Sciatic nerve (tissue), 2 donors: Measurements from ENCODE around the gene RECK. TPM values are rescaled to one million over a fixed set of nuclear protein-coding genes. Genes with fewer than 3 reads are reported as not detected.
A peak's percentile ranks its signal among the peaks of the same experiment; 100 is the strongest.
"Not testable (repeated sequence)": the region's sequence is repeated elsewhere in the genome, so short reads cannot be mapped to it uniquely, and the experiment has no call there.

ENCODE experiments used
- ATAC-seq: fragments of 200-7000 bp; cut with Tn5 transposase; one replicate; pipeline ENCODE4 v1.9.1; 2020; ENCODE audit warnings: mild to moderate bottlenecking, moderate library complexity
- DNase-seq: peaks from one replicate; pipeline ENCODE4 v3.0.0-alpha.2; 2020; ENCODE audit warnings: low spot score
- intact Hi-C: fragments of 100-400 bp; cut with DNase I; formaldehyde crosslinking; loops from one replicate; pipeline ENCODE4 v1.14.2; 2022
- total RNA-seq: library from RNA; stranded (reverse); fragmentation: NEBNext Ultra II Directional; extraction: Animal tissue kit (Norgen Biotek cat#: 25700); gene quantifications from one replicate; pipeline ENCODE4 v1.2.1, GENCODE V29; 2021
- donor health status: DM: no; HTN: no; CAD: no.
- donor health status: DM: no; HTN: no; CAD: no.

The RECK gene
- total RNA-seq, 1 donor from 2014 or later = 24.0 TPM

GRCh38 chr9:36101916-36102741 is 65.4 kb downstream of the RECK start:
- no peak for DNase-seq
- intact Hi-C loops = no loop called here
- ATAC-seq = peak; percentile 21

- intact Hi-C loops = no loop called here
- DNase-seq = peak; percentile 92
- peak; percentile 95 for ATAC-seq
Measured at GRCh38 chr9:36102742-36103495, 66.2 kb downstream of the RECK start.

GRCh38 chr9:36109071-36109470 is 72.4 kb downstream of the RECK start:
- DNase-seq (no peak), ATAC-seq (no peak)
- intact Hi-C loops = no loop called here

- intact Hi-C loops = no loop called here
- DNase-seq (no peak), ATAC-seq (no peak)
Measured at GRCh38 chr9:36110434-36110833, 73.7 kb downstream of the RECK start.

- ATAC-seq = no peak
Measured at GRCh38 chr9:36112516-36112915, 75.8 kb downstream of the RECK start.

GRCh38 chr9:36113999-36114398 is 77.3 kb downstream of the RECK start:
- intact Hi-C loops = no loop called here
- ATAC-seq (no peak), DNase-seq (no peak)

More at GRCh38 chr9:36112516-36112915, 75.8 kb downstream of the RECK start:
- intact Hi-C loops = no loop called here
- DNase-seq = no peak

GRCh38 chr9:36116593-36116992 is 79.9 kb downstream of the RECK start:
- intact Hi-C loops = no loop called here
- no peak for ATAC-seq
- no peak for DNase-seq

GRCh38 chr9:36118201-36118600 is 81.5 kb downstream of the RECK start:
- DNase-seq (no peak), ATAC-seq (no peak)
- intact Hi-C loops = no loop called here

GRCh38 chr9:36118706-36119105 is 82.0 kb downstream of the RECK start:
- DNase-seq = no peak
- intact Hi-C loops = no loop called here
- no peak for ATAC-seq

- DNase-seq = no peak
- intact Hi-C loops = no loop called here
Measured at GRCh38 chr9:36119476-36119875, 82.8 kb downstream of the RECK start.

GRCh38 chr9:36120705-36121104 is 84.0 kb downstream of the RECK start:
- no peak for DNase-seq
- no peak for ATAC-seq
- intact Hi-C loops = no loop called here

More at GRCh38 chr9:36119476-36119875, 82.8 kb downstream of the RECK start:
- no peak for ATAC-seq

GRCh38 chr9:36121971-36122370 is 85.3 kb downstream of the RECK start:
- ATAC-seq (no peak), DNase-seq (no peak)
- intact Hi-C loops = no loop called here

- intact Hi-C loops = no loop called here
- no peak for ATAC-seq
- no peak for DNase-seq
Measured at GRCh38 chr9:36123515-36123914, 86.8 kb downstream of the RECK start.

GRCh38 chr9:36125062-36125855 is 88.5 kb downstream of the RECK start:
- no peak for DNase-seq
- intact Hi-C loops = no loop called here
- no peak for ATAC-seq

GRCh38 chr9:36126016-36126730 is 89.5 kb downstream of the RECK start:
- intact Hi-C loops = no loop called here
- ATAC-seq (no peak), DNase-seq (no peak)

GRCh38 chr9:36127652-36128244 is 91.0 kb downstream of the RECK start:
- DNase-seq (no peak), ATAC-seq (peak; percentile 51)
- intact Hi-C loops = no loop called here

- no peak for DNase-seq
- intact Hi-C loops = no loop called here
- no peak for ATAC-seq
Measured at GRCh38 chr9:36128349-36128748, 91.6 kb downstream of the RECK start.

GRCh38 chr9:36129139-36129538 is 92.4 kb downstream of the RECK start:
- ATAC-seq (no peak), DNase-seq (no peak)
- intact Hi-C loops = no loop called here

- DNase-seq, intact Hi-C loops, ATAC-seq: not testable (repeated sequence)
Measured at GRCh38 chr9:36131666-36132065, 95.0 kb downstream of the RECK start.
